HG03571 (cell line): ENCODE results near the gene SCGB3A1.

Experiments used
- ATAC-seq: cut with Tn5 transposase; IDR thresholded peaks from one replicate; pipeline ENCODE4 v1.9.1; 2021; ENCODE audit not compliant: unreplicated experiment

SCGB3A1 gene

GRCh38 chr5:180590543-180591310 is 572 bp downstream of the SCGB3A1 start:
- no peak for ATAC-seq

GRCh38 chr5:180589771-180590542 is 1.3 kb downstream of the SCGB3A1 start:
- no peak for ATAC-seq

GRCh38 chr5:180586870-180587269 is 4.4 kb downstream of the SCGB3A1 start:
- ATAC-seq: no peak

- no peak for ATAC-seq
Observed at GRCh38 chr5:180586204-180586603, 5.1 kb downstream of the SCGB3A1 start.

- no peak for ATAC-seq
Observed at GRCh38 chr5:180583738-180584137, 7.6 kb downstream of the SCGB3A1 start.

- ATAC-seq: no peak
Observed at GRCh38 chr5:180580681-180581080, 10.6 kb downstream of the SCGB3A1 start.

- ATAC-seq: no peak
Observed at GRCh38 chr5:180575571-180575970, 15.7 kb downstream of the SCGB3A1 start.

- no peak for ATAC-seq
Observed at GRCh38 chr5:180568914-180569313, 22.4 kb downstream of the SCGB3A1 start.

- ATAC-seq: no peak
Observed at GRCh38 chr5:180563994-180564393, 27.3 kb downstream of the SCGB3A1 start.

GRCh38 chr5:180558232-180558631 is 33.1 kb downstream of the SCGB3A1 start:
- ATAC-seq: no peak

- no peak for ATAC-seq
Observed at GRCh38 chr5:180557217-180557809, 34.0 kb downstream of the SCGB3A1 start.

- no peak for ATAC-seq
Observed at GRCh38 chr5:180555168-180555921, 36.0 kb downstream of the SCGB3A1 start.

- ATAC-seq: no peak
Observed at GRCh38 chr5:180553530-180553929, 37.8 kb downstream of the SCGB3A1 start.

GRCh38 chr5:180548563-180548962 is 42.7 kb downstream of the SCGB3A1 start:
- no peak for ATAC-seq

GRCh38 chr5:180545248-180545647 is 46.1 kb downstream of the SCGB3A1 start:
- ATAC-seq: no peak

- no peak for ATAC-seq
Observed at GRCh38 chr5:180541710-180542109, 49.6 kb downstream of the SCGB3A1 start.
